ENCODE measurements around the gene FRAT2.

DNA sequence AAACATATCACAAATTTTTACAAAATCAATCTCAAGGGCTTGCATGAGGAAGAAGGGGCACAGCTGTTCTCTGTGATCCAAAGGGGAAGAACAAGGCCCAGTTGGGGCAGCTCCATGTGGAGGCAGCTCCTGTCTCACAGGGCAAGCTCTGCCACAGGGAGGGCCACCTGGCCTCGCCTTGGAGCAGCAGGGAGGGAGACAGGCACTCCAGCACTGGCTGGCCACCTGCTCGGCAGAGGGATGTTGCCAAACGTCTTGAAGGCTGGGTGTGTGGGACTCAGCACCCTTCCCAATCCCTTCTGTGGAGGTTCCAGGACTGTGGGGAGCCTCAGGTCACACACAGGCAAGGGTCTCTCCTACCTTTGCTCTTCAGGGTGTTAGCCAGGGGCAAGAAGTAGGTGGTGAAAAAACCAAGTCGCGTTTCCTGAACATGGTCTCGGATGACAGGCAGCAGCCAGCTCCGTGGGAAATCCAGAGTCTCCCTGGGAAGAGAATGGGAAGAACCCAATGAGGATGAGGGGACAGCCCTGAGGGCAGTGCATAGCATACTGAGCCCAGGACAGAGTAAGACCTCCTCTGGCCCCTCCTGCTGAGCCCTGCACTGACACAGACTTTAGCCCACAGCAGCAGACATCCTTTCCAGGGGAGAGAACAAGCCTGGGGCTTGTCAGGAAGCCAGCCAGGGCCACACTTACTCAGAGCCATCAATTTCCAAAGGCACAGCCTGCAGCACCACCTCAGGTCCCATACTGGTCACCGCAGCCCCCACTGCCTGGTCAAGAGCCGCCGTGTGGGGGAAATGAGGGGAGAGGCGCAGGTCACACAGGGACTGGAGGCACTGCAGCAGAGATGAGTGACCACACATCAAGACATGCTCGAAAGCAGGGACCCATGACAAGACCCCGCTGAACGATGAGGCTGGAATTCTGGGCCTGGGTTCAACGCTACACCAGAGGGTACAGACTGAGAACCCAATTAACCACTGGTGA, 44.7 kb upstream of the FRAT2 start:
- TF ChIP-seq POLR2A (IDR thresholded peaks at IDR 0.05), result no peak
- TF ChIP-seq, protein P1, sequence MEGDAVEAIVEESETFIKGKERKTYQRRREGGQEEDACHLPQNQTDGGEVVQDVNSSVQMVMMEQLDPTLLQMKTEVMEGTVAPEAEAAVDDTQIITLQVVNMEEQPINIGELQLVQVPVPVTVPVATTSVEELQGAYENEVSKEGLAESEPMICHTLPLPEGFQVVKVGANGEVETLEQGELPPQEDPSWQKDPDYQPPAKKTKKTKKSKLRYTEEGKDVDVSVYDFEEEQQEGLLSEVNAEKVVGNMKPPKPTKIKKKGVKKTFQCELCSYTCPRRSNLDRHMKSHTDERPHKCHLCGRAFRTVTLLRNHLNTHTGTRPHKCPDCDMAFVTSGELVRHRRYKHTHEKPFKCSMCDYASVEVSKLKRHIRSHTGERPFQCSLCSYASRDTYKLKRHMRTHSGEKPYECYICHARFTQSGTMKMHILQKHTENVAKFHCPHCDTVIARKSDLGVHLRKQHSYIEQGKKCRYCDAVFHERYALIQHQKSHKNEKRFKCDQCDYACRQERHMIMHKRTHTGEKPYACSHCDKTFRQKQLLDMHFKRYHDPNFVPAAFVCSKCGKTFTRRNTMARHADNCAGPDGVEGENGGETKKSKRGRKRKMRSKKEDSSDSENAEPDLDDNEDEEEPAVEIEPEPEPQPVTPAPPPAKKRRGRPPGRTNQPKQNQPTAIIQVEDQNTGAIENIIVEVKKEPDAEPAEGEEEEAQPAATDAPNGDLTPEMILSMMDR (IDR thresholded peaks at IDR 0.05), result no peak

Data from thyroid gland (tissue), 4 donors.